ENCODE data around the gene RASGRP2.

The RASGRP2 gene

DNA sequence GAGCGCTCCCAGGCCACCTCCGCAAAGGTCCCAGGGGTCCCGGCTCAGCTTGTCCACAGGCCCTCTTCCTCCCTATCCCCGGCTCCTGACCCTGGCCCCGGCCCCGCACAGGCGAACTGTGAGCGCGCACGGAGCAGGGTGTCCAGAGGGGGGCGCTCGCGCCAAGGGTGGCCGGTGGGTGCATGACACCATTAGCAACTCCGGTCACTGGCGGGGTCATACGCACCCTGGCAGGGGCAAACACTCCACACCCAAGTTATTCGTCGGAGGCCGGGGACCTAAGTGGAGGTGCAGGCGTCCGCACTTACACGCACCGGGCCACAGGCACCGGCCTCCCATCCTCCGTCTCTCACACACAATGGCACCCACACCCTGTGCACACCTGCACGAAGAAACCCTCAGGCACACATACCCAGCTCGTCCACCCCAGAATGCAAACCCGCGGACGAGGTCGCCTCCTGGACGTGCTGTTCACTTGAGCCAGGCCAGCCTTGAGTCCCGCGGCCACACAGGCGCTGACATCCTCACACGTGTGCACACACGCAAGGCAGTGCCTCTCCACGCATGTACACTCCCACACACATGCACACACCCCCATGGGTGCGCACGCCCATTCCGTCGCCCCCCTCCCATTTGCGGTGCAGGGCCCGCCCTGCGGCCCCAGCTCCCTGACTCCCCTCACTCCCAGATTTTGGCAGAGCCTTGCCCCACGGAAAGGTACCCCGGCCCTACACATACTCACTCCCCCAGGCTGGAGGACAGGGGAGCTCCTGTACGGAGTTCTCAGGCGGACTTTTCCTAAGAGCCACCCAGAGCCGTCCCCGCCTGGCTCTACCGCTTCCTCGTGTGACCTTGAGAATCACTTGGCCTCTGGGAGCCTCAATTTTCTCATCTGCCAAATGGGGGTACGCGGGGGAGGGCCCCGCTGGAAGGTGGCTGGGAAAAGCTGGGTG lies at the start of gene RASGRP2:
RASGRP2 (minus strand) TSS at position 552 of the 953 bp plus-strand sequence. CDS start 1,276 bp downstream, outside the sequence.
- no peak for DNase-seq (ENCODE audit: low spot score)

DNA sequence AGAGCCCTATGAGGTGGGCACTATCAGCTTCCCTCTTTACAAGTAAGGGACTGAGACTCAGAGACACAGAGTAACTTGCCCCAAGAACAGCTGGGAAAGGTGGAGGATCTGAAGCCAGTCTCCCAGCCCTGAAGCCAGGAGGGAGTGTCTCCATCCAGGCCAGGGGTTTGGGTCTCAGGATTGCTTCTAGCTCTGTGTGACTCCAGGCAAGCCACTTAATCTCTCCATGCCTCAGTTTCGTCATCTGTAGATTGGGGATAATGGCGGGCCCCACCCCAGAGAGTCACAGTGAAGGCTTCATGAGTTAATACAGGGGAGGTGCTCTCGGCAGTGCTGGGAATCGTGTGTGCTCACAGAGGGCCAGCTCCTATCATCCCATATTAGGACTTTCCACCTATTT lies 48.5 kb upstream of the RASGRP2 start:
- no peak for DNase-seq (ENCODE audit: low spot score)

DNA sequence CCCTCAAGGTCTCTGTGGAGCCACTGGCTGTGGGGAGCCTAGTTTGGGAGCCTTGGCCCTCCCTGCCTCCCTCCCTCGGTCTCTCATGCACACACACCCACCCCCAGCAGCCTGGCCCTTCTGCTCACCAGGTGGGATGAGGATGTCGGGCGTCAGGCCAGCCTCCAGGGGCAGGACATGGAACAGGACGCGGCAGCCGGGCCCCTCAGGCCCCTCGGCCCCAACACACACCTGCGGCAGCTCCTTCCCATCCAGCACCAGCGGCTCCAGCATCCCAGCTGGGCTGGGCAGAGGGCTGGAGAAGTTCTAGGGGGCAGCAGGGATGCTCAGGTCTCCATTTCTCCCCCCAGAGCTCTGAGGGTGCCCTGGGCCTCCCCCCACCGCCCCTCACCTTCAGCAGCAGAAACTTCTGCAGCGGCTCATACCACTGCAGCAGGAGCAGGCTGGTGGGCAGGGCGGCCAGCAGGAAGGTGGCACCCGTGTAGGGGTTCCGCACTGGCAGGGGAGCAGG lies 47.9 kb upstream of the RASGRP2 start:
- DNase-seq (ENCODE audit: low spot score) = no peak

DNA sequence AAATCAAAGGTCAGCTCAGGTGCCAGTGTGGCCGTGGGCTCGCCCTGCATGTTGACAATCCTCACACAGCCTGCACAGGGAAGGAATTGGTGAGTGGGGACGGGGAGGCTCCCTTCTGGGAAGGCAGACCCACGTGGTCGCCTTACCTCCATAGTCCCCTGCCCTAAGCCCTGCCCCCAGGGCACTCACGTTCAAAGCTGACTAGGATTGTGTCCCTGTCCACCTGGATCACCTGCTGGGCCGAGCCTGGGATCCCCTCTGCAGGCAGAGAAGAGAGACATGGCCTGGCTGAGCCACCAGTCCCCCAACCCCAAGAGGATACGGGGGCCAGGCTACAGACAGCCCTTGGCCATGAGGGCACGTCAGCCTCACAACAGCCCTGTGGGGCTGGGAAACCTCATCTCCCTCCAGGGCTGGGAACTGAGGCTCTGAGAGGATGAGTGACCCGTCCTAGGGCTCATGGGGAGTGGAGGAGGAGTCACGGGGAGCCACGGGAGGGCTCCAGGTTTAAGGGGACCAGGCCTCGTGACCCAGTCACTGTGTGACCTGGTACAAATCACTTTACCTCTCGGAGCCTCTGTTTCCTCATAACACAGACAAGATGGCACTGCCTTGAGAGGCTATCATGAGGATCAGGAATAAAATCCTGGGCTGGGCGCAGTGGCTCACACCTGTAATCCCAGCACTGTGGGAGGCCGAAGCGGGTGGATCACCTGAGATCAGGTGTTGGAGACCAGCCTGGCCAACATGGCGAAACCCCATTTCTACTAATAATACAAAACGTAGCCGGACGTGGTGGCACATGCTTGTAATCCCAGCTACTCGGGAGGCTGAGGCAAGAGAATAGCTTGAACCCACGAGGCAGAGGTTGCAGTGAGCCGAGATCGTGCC lies 46.5 kb upstream of the RASGRP2 start:
- no peak for DNase-seq (ENCODE audit: low spot score)

DNA sequence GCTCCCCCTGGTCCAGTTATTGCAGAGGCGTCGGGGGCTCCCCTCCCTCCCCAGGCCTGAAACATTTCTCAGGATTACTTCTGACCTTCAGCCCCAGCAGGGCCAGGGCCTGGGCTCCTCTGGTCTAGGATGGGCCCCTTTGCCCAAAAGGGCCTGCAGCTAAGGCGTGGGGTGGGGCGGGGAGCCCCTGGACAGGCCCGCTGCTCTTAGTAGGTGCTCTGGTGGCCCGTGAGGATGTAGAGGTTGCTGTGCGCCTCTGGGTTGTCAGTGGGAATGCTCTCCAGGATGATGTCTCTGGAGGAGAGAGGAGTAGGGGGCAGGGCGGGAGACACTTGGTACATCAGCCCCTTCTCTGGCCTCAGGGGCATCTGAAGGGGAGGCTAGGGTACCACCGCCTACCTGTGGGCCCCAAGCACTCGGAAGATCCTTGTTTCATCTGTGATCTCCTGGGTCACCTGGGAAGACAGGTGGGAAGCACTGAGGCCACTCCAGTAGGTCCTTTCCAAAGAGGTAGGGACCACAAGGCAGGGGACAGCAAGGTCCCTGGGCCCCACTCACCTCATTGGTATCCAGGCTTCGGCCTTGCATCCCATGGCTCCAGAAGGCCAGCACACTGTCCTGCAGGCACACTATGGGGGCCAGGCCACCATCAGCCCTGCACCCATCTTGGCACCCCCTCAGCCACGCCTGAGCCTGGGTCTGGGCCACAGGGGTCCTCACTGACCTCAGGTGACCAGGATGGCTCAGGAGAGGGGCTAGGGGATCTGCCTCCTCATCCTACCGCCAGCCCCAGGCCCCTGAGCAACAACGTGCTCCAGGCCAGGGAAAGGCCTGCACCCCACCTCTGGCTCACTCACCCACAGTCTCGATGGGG lies 45.6 kb upstream of the RASGRP2 start:
- DNase-seq (ENCODE audit: low spot score) = no peak

DNA sequence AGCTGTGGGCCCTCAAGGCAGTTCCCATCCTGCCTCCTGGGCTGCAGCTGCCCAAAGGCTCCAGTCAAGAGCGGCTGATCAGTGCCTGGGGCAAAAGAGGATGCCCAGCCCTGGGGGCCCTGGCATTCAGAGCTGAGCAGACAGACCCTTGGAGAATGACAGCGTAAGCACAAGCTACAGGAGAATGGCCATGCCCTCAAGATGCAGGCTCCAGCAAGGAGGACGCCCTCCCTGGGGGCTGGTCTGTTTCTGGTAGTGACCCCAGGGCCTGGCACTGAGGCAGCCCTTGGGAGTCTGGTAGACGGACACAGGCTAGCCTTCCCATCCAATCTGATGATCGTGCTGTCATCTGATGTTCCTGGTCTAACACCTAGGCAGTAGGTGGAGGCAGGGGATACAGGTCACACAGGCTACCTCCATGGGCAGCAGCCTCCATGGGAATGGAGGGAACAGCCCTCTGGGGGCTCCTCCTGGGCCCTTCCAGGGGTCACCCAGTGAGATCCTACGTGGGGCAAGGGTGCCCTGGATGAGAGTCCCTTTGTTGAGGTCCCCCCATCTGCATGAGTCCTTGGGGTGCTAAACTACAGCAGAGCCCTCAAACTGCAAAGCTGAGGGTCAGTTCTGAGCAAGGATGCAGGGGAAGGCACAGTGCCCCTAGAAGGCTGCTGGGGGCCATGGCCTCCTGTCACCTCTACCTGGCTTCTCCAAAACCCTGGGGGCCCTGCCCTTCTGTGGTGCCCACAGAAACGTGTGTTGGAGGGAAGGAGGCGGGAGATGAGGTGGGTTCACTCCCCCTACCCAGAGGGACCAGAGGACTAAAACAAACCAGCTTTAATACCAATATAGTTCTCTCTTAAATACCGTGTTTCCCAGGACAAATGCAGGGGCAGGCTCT lies 44.6 kb upstream of the RASGRP2 start:
- no peak for DNase-seq (ENCODE audit: low spot score)

DNA sequence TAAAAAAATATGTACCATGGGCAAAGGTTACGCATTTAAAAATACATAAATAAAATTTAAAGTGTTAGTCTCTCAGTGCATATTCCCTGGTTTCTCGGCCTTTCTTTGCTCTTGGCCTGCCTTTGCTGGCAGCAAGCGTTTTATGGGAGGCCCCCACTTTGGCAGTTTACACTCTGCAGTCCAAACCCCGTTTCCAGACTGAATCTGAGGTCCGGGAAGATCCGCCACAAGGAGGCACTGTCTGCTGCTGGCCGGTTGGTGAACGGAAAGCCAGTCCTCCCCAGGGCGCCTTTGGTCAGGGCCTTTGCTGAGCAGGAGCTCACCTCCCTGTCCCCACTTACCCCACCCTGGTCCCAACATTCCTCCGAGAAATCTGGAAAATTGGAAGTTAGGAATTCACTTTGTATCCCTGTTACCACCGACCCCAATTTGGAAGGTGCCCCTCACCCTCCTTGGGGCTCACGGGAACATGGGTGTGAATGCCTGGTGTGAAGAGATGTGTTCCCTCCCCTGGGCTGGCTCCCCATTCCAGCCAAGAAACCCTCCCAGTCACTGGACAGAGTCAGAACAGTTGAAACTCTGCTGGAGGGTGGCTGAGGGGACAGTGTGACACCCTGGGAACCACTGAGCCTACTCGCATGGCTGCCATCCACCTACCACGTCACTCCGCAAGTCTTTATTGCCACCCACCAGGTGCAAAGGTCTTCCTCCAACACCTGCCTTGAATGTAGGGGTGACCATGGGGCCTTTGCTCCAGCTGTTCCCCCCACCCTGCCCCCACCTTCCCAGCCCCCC lies 43.8 kb upstream of the RASGRP2 start:
- DNase-seq (ENCODE audit: low spot score) = no peak

DNA sequence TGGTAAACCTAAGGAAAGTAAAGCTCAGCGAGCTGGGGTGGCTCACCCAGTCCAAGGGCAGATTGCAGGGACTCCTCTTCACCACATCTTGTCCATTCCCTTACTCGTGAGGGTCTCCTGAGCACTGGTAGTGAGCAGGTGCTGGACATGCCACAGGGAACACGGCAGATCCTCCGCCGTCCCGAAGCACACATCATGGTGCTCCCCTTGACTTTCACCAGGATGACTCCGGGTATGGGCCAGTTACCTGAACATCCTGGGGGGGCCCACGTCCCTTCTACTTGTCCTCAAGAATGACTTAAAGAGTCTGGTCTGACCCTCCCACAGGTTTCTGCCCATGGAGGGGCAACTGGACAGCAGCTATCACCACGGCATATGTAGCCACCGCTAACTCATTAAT lies 42.4 kb upstream of the RASGRP2 start:
- DNase-seq (ENCODE audit: low spot score) = no peak

DNA sequence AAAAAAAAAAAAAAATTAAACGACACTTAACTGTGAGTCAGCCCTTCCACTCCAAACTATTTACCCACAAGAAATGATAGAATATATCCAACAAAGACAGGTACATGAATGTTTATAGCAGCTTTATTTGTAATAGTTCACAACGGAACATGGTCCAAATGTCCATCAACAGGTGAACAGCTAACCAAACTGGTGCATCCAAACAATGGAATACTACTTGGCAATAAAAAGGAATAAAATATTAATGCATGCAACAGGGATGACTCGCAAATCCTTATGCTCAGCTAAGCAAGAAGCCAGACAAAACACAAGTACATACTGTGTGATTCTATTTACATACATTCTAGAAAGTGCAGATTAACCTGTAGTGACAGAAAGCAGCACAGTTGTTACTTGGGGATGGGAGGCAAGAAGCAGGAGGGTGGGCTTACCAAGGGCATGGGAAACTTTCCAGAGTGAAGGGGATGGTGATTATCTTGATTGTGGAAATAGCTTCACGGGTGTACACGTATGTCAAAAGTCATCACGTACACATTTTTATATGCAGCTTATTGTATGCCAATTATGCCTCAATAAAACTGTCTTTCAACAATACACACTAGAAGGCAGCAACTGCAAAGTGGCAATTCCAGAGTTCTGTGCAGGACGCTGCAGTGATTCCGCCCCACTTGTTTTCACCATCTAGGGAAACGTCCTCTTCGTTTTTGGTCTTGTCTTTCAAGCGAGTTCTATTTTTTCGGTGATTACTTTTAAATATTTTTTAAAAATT lies 41.1 kb upstream of the RASGRP2 start:
- no peak for DNase-seq (ENCODE audit: low spot score)

DNA sequence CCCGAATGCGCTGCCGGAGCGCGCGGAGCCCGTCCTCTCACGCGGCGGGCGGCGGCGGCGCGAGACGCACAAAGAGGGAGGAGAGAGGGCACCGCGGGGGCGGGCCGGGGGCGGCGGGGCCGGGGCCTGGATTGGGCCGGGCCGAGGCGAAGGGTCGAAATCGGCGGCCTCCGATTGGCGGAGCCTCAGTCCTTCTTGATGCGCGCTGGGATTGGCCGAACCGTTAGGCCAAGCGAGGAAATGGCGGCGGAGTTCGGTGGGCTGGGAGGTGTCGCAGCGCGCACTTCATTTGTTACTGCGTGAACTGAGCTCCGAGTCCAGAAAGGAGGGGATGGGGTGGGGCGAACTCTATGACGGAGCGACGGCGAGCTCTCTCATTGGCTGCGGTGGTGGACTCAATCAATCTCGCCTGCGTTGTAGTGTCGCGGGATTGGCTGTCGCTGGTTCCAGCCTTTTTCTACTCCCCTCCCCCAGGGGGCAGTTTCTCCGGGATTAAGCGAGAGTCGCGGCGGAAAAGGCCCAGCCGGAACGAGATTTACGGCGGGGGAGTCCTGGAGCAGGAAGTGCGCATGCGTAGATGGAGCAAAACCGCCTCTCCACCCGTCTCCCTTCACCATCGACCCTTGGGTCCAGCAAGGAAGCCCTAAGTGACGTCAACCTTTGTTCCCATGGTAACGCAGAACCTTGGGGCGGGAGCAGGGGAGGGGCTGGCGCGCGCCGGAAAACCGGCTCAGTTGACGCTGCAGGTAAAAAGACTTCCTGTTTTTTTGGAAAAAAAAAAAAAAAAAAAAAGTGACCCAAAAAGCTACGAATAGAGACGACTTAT lies 34.7 kb upstream of the RASGRP2 start, which contains the start of gene SF1:
SF1 (minus strand) TSS at position 70 of the 826 bp plus-strand sequence. CDS start 150 bp downstream, outside the sequence.
- DNase-seq (ENCODE audit: low spot score) = peak; percentile 100

DNA sequence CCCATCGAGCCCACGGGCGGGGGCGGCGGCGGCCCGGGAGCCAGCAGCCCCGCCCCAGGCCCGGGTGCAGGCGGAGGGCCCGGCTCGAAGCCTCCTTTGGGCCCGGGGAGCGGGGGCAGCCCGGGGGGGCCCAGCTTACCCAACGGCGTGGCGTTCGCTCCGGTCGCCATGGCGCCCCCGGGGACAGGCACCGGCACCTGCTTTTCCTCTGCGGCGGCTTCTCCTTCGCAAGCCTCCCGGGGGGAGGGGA lies 34.2 kb upstream of the RASGRP2 start:
- no peak for DNase-seq (ENCODE audit: low spot score)

DNA sequence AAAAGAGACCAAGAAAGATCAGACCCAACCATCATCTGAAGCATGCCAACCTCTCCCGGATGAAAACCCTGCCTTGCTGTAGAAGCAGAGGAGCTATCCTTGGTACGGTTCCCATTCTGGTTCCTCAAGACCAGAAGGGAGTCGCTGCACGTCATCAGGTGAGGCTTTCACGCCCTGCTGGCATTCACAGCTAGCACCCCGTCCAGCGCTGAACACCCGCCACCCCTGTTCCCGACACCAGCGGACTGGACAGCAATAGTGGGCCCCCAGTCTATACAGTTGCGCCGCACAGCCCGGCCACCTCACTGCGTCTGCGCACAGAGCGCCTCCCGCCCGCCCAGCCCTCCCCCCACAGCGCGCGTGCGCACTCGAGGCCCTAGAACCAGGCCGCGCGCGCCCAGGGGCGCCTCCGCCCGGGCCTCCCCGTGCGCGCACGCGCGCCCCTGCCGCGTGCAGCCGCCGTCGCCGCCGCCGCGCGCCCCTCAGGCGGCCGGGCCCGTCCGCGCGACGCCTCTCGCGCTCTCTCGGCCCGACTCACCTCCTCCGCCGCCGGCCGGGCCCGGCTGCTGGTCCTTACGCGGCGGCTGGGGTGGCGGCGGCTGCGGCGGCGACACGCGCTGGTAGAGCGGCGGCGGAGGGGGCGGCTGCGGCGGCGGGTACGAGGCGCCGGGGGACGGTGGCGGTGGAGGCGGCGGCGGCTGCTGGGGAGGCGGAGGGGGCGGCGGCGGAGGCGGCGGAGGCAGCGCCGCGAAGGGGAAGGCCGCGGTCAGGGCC lies 33.7 kb upstream of the RASGRP2 start:
- peak; percentile 84 for DNase-seq (ENCODE audit: low spot score)

DNA sequence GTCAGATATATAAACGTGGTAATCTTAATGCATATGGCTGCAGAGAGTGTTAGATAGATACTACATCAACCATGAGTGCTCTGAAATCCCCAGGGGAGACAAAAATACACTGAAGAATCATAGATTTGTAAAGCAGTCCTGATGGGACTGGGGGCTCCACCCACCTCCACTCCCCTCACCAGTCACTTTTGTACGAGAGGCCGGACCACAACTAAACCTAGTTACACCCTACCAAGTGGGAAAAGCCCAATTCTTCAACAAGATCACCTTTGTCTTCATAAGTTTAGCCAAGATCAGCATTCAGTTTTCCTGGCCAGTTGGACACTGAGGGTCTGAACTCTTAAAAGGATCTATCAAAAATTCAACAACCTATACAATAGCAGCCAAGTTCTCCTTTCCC lies 32.9 kb upstream of the RASGRP2 start:
- no peak for DNase-seq (ENCODE audit: low spot score)

DNA sequence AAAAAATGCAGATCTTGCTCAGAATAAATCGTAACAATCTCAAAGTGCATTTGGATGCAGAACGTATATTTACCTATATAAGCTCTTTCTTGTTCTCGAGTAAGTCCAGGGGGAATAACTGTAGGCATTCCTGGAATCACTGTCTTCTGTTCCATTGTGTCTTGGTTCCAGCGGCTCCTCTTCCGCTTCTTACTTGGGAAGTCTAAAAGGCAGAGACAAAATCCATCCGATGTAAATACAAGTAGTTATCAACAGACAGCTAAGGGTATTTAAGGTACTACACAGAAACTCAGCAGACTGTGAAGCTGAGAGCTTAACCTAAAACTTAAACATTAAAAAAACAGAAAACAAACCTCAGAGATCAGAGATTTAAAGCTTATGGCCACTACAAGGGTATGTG lies 32.5 kb upstream of the RASGRP2 start:
- no peak for DNase-seq (ENCODE audit: low spot score)

DNA sequence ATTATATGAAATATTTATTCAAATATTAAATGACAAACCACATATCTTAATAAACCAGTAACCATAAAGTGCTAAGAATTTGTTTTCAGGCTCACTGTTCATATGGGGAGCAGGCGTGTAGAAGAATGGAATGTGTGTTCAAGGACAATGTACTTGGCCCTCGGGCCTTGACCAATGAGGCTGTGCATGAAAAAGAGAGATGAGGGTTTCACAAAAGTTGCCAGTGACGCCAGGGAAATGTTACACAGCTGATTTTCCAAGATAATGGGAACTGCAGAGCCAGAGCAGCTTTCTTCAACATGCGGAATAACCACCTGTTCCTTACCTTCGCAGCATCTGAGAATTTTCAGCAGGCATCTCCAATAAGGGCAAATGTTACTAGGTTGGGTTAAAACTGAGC lies 30.2 kb upstream of the RASGRP2 start:
- no peak for DNase-seq (ENCODE audit: low spot score)

DNA sequence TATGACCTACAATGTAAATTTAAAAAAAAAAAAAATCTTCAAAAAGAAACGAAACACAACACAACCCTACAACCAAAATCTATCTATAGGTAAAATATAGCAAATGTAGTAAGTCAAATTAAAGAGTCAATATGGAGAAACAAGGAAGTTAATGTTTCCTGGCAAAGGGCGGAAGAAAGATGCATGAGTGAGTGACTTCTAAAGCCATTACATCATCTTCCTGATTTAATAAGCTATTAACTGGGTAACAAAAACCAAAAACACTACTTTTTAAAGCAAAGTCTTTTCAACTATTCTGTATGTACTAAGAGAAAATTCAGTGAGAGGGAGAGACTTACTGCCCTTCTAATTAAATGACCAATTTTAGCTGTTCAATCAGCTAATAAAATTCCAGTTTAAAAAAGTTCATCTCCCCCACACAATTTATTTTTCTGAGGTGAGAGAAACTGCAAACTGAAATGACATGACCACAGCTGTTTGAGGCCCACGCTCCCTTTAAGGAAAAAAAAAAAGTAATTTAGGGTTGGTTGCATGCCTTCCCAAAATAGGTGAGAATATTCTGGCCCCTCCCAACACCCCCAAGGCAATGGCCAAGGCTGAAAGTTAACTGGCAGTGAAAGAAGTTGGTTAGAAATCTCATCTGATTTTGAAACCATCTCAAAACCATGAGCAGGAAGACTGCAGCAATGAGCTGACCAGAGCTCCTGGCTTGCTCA lies 28.5 kb upstream of the RASGRP2 start:
- no peak for DNase-seq (ENCODE audit: low spot score)

DNA sequence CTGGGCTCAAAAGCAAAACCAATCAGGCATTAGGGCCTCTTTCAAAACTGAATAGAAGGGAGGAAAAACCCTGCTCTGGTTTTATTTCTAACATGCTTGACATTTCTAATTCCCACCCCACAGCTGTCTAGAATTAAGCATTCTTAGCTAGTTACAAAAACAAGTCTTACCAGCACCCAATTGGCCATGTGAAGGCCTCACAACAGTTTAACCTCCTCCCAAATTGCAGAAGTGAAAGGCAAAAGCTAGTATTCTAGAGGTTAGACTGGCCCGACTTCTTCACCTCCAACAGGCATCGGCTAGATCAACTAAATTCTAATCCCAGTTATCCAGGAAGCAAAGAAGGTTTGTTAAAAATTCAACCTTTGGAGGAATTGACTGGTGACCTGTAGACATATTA lies 27.9 kb upstream of the RASGRP2 start:
- no peak for DNase-seq (ENCODE audit: low spot score)

Measured in globus pallidus (tissue), 1 donor.